Measurements from ENCODE around the gene CPXM1.

CPXM1 gene

DNA sequence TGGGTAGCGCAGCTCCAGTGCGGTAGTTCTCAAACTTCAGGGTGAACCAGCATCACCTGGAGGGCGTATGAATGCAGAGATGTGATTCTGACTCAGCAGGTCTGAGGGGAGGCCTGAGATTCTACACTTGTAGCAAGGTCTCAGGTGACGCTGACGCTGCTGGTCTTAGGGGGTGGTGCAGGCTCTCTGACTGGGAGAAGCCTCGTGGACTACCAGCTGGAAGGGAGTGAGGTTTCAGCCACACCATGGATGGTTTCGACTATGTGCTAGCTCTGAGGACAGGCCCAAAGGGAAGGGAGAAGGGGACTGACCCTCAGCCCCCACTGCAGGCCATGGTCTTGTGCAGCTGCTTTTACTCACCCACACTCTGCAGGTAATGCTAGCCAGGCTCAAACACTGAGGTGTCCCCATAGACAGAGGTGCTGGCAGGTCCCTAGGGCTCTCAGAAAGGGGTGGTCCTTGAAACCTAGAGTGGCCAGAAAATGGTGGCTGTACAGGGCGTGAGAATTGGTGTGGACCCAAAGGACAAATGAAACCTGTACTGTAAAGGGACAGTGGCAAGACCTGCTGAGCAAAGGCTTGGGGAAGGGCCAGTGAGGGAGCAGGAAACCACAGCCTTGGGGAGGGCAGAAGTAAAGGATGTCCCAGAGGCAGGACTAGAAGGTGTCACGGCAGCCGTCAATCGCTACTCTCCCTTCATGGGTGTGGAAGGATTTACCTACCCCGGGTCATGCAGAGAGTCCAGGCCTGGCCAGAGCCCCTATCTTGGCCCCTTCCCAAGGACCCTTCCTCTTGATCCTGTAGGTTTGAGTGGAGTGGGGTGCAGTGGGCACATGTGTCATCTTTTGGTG, 55.1 kb downstream of the CPXM1 start:
- Mint-ChIP-seq H3K4me1 (ENCODE audit: low read depth) (peaks cover 41% of the 10 kb centered on the region), H3K9me3 (ENCODE audit: low read depth) (no peaks in the 10 kb centered on the region), H3K27me3 (peaks cover 1% of the 10 kb centered on the region), H3K27ac (no peak overlapping the region), H3K4me3 (no peak overlapping the region), H3K36me3 (no peaks in the 10 kb centered on the region)

Measured in activated naive CD8-positive, alpha-beta T cell (primary cell).